GM12892 (cell line): Measurements from ENCODE around the gene MRPL33.

Experiments
- POLR2A ChIP-seq: IDR thresholded peaks from 2 replicates; pipeline ENCODE4 v1.6.1; 2011; ENCODE audit warnings: low read depth, low read length, control low read depth
- POLR2AphosphoS5 ChIP-seq: IDR thresholded peaks from 2 replicates; pipeline ENCODE4 v1.6.1; 2011; ENCODE audit warnings: low read depth, low read length, control low read depth

- TF ChIP-seq POLR2AphosphoS5 (no peak), POLR2A (no peak)
These were observed 10.0 kb downstream of the MRPL33 start for GRCh38 chr2:27781496-27781895.
